Fibroblast of upper back skin (primary cell): ENCODE data around the gene CCR9.
A peak's percentile ranks its signal among the peaks of the same experiment; 100 is the strongest.

Experiments used
- DNase-seq: peaks from one replicate; pipeline ENCODE4 v3.0.0-alpha.2; 2013

Gene CCR9

GRCh38 chr3:45909542-45909941 is 23.2 kb downstream of the CCR9 start:
- no peak for DNase-seq

DNA sequence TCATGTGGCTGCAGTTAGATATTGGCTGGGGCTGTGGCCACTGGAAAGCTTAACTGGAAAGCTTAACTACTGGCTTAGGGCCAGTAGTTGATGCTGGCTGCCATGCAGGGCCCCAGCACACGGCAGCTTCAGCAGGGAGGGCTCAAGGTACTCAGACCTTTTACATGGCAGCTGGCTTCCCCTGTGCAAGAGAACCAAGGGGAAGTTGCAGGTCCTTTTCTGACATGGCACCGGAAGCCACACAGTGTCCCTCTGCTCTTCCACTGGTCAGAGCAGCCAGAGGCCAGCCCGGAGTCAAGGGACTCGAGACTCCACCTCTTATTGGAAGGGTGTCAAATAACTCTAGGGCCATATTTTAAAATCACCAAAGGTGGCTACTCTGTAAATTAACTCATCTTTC is 24.5 kb downstream of the CCR9 start:
- no peak for DNase-seq

- no peak for DNase-seq
Observed at GRCh38 chr3:45911511-45912226, 25.3 kb downstream of the CCR9 start.

DNA sequence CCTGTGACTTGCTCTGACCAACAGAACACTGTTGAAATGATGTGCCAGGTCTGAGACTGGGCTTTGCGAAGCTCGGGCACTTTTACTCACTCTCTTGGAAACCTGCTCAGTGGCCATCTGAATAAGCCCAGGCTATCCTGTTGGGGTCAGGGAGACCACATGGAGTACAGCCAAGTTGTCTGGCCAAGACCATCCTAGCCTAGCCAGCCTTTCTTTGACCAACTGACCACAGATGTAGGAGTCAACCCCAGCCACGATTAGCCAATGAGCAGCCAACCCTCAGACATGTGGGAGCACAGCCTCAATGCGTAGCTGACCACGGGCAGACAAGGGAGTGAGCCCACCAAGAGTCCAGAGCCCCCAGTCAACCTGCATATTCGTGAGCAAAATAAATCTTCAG is 26.1 kb downstream of the CCR9 start:
- DNase-seq: no peak

DNA sequence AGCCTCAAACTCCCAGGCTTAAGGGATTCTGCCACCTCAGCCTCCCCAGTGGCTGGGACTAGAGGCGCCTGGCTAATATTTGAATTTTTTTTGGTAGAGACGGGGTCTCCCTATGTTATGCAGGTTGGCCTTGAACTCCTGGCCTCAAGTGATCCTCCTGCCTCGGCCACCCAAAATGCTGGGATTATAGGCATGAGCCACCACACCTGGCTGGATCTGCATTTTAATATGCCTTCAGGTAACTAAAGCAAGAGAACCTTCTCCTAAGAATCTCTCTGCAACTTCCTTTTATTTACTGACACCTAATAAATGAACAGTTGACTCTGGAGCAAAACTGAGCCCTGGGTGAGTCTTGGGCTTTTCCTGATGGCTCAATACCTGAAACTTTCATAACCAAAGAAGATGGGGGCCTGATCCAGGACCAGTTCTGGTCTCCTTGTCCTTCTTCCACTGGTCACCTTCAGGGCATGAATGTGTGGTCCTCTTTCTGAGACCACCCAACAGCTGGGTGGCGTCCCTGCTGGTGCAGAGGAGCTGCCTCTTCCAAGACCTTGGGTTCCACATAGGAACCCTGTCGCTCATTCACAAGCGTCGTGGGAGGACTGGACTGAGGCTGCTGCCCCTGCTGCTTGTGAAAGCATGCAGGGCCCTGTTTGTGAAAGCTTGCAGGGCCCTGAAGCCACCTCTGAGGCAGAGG is 28.2 kb downstream of the CCR9 start:
- no peak for DNase-seq

- DNase-seq: no peak
Observed at GRCh38 chr3:45915059-45915439, 28.7 kb downstream of the CCR9 start.

GRCh38 chr3:45915518-45916231 is 29.3 kb downstream of the CCR9 start:
- peak; percentile 61 for DNase-seq

DNA sequence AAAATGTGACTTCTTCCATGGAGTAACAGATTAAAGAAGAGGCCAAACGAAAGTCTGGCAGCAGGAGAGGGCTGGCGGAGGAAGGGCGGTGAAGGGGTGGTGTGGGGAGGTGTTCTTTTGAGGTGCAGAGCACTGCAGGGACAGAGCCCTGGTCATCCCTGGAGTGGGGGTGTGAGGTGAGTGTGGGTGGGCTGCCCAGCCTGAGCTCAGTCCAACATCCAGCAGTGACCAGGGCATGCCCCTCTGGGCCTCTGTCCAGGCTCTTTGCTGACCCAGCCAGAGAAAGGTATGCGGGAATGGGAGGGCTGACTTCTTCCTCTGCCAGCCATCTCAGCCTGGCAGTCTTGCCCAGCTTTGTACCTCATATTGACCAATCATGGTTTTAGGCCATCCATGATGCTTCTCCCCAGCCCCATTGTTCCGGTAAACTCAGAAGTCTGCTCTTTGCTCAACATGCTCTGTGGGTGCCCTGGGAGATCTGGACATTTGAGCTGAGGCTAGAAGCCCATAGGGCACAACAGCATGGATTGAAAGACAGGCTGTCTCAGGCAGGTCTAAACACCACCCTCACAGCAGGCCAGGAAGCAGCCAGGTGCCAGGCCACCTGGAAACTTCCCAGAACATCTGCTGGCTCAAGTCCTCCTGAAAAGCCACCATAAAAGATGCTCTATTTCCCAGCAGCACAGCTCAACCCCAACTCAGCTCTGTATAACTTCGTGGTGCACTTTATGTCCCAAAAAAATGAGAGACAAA is 31.0 kb downstream of the CCR9 start:
- no peak for DNase-seq

DNA sequence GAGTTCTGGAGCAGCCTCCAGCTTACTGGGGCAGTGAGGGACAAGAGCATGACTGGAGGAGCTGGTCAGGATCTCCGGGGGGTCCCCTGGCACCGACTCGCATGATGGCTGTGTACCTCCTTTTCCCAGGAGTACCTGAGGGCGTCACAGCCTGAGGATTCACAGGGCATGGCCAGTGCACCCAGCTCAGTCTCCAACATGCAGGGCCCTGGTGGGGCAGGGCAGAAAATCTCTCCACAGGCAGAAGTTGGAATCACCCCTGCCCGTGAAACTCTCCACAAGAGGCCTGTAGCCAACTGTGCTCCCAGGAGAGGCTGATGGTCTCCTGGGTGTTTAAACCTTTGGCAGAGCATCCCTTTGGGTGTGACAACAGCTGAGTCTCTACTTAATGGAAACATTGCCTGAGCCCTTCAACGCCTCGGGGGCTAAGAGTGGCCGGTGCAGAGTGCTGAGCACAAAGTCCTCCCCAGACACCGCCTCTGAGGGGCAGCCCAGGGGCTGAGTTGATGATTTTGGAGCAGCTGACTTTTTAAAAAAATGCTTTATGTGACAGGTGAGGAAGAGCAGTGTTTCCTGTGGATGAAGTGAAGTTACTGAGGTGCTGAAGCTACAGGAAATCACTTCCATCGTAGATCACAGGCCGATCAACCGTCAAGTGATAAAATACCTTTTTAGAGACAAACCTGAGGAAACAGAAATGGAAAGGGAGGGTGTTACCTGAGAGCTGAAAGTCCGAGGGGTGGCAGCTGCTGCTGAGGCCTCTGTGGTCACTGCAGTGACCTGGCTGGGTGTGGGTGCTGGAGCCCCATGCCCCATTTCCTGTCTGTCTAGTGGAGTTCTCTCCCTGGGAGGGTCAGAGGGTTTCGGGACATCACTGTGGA is 35.1 kb downstream of the CCR9 start:
- DNase-seq: no peak

- DNase-seq: no peak
Observed at GRCh38 chr3:45922039-45922326, 35.6 kb downstream of the CCR9 start.

DNA sequence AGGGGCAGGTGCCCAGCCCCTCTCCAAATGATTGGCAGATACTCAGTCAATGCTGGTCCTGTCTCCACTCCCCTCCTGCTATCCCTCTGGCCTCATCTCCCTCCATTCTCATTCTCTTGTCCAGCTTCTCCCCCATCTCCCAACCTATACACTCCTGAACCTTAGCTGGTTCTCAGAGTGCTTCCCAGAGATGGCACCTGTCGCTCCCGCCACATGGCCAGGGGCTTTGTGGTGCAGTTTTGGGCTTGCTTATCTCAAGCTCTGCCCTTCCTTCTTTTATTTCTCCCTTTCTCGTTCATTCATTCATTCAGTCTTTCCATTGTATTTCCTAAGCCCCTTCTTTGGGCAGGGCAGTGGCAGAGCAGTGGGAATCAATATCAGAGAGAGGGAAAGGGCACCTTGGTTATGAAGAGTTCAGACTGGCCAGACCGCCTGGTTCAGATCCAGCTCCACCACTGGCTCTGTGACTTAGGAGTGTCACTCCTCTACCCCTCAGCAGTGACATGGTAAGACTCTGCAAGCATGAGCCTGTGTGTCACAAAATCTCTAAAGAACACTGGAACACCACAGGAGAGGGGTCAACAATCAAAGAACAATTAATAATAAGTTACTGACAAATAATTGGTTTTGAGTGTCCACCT is 36.7 kb downstream of the CCR9 start:
- no peak for DNase-seq

DNA sequence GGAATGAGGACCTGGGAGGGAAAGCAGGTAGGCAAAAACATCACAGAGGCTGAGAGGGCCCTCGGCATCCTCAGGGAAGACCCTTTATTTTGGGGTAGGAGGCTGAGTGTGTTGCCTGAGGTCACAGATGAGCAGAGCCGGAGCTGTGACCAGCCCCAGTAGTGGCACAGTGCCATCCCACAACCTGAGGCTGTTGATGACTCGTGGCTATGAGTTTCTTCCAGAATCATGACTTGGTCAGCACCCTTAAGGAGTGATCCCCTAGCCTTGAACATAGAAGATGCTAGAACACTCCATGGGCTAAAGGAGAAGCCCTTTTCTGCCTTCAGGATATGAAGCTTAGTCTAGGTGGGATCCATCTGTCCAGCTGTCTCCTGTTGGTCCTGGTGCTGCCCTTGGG is 37.4 kb downstream of the CCR9 start:
- DNase-seq: peak; percentile 66

- peak; percentile 59 for DNase-seq
Observed at GRCh38 chr3:45927881-45928280, 41.5 kb downstream of the CCR9 start.

DNA sequence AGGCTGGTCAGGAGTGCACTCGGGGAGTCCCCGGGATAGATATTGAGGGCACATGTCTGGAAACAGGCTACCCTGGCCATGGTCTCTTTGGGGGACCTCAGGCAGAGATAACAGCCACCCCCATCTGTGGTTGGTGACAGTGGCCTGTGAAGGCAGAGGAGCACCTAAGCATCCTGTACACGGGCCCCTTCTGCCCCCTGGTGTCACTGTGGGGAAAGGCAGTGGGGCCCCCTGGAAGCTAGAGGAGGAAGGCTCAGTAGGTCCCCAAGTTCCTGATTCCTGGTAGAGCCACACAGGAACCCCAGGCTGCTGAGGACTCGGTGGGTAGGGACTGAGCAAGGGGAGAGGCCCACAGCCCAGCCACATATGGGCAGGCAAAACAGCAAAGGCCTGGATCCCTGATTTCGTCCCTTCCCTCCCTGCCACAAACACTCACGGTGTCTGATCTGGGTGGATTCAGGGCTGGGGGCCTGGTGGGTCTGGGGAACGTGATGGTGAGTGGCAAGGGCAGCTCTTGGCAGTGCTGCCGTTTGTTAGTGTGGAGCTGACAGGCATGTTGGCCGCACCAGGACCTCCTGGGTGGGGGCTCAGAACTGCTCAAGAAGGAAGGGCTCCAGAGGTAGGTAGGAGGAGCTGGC is 42.8 kb downstream of the CCR9 start:
- peak; percentile 26 for DNase-seq

DNA sequence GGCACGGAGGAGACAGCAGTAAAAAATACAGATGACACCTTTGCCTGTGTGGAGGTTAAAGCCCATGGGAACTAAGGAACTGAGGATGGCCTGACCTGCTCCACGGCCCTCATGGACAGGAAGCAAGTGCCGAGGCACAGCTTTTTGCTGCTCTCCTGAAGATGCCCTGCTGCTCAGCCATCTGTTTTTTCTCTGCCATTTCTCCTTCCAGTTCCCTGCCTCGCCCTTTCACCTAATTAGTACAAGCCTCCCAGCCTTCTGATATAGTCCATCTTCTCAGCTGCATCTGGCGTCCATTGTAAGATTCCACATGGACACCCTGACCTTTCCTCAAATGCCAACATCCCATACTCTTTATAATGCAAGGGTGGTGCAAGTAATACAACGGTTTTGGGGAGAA is 45.2 kb downstream of the CCR9 start:
- no peak for DNase-seq

- no peak for DNase-seq
Observed at GRCh38 chr3:45932112-45932511, 45.8 kb downstream of the CCR9 start.

DNA sequence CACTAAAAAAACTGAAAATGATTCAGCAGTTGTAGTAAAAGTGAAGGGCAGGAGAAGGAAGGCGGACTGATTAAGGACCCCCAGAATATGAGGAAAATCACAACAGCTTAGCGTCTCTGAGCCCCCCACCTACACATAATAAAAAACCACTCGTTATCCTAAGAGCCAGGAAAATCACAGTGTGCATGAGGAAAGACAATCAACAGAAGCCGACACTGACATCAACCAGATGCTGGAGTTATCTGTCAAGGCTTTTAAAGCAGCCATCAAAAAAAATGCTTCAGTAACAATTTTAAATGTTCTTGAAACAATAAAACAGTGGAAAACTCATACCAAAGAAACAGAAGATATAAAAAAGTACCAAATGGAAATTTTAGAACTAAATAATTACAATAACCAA is 47.2 kb downstream of the CCR9 start:
- DNase-seq: no peak

DNA sequence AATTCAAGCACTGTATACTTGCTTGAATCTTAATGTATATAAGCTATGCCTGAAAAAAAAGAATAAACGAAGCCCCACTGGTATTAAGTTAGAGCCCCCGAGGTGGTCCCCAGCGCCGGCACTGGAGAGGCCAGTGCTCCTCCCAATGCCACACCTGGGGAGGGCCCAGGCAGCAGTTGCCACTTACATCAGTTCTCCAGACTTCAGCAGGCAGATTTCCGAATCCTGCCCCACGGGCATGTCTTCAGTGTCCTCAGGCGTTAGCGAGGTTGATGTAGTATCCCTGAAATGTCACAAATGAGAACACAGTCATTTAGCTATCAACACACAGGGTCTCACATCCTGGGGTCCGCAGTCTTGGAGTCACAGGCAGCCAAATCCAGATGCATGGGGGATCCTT is 49.9 kb downstream of the CCR9 start:
- DNase-seq: no peak

DNA sequence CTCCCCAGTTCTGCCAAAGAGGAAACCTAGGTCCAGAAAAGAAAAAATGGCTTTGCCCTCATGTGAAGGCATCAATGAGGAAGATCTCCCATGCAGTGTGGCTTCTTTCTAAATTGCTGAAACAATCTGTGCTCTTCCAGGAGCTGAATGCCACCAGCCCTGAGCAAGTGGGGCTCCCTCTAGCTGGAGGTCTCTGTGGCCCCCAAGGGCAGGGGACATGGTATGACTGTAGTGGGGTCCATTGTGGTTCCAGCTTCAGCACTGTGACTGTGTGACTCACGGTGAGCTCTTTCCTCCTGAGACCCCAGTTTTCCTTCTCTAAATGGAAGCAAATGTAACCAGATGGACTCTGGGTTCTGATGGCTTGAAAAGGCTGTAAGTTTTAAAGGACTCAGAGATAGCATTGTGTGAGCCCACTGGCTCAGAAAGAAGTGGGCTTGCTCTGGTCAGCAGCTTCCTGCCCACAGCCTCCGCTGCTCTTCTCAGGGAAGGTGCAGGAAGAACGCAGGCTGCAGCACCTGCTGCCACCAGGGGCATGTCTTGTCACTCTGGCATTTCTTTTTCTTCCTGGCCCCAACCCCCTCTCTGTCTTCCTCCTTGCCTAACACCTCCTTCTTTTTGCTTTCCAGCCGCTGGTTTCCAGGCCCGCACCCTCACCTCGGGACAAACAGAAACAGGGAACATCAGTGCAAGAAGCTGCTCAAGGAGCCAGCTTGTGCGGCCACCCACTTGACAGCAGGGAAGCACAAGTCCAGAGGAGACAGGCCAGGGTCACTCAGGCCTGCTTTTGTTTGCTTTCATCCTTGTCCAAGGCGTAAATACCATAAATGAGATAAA is 51.1 kb downstream of the CCR9 start:
- no peak for DNase-seq

- DNase-seq: no peak
Observed at GRCh38 chr3:45938043-45938435, 51.7 kb downstream of the CCR9 start.

DNA sequence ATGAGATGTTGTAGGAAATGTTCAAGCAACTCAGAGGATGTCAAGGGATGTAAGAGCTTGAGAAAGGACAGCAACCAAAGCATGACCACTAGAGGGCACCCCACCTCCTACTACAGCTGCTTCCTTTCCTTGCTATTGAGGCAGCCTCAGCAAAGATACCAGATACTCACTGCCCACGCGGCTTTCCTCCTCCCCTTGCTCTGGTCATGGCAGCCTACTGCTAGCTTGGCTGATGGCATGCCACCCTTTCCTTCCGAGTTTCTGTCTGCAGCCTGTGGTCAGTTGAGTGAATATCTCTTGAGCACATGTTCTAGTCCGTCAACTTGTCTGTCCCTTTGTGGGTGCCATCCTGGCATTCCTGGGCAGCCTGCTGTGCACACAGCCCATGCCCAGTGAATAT is 52.5 kb downstream of the CCR9 start:
- DNase-seq: peak; percentile 86
